Right ventricle myocardium inferior (tissue), 1 donor: ENCODE data around the gene SLC25A28. TPM values are rescaled to one million over a fixed set of nuclear protein-coding genes. Genes with fewer than 3 reads are reported as not detected.
"Not testable (repeated sequence)": the region's sequence is repeated elsewhere in the genome, so short reads cannot be mapped to it uniquely, and the experiment has no call there.

Experiments
- ATAC-seq: fragments of 200-7000 bp; cut with Tn5 transposase; one replicate; pipeline ENCODE4 v1.9.1; 2020; ENCODE audit warnings: mild to moderate bottlenecking, moderate library complexity
- DNase-seq: peaks from one replicate; pipeline ENCODE4 v3.0.0; 2021; ENCODE audit errors: missing footprints
- intact Hi-C: fragments of 100-400 bp; cut with DNase I; formaldehyde crosslinking; loops from one replicate; pipeline ENCODE4 v1.11.0; 2022
- total RNA-seq: library from RNA; stranded (reverse); fragmentation: NEBNext Ultra II Directional; extraction: Animal tissue kit (Norgen Biotek cat#: 25700); gene quantifications from one replicate; pipeline ENCODE4 v1.2.1, GENCODE V29; 2021
- donor health status: DM: no; HTN: yes; CAD: no; lungs with severe emphysema.

SLC25A28 gene
- total RNA-seq, 1 donor from 2014 or later: 38.2 TPM

DNA sequence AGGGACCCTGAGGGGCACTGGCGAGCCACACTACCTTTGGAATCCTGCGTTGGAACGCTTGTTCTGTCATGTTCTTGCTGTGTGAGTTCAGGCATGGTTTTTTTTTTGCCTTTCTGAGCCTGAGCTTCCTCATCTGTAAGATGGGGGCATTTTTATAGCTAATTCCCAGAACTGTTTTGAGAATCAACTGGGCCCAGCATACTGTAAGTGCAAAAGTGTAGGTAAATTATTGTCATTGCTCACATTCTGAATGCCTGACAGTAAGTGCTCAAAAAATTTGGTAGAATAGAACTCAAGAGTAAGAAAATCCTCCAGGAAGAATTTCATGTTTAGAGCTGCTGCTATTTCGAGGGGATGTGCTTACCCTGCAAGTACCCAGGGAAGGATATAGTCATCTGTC is 22.2 kb downstream of the SLC25A28 start:
- ATAC-seq (no peak), DNase-seq (no peak)
- intact Hi-C loops: no loop called here

- ATAC-seq, DNase-seq, intact Hi-C loops: not testable (repeated sequence)
These were observed 23.5 kb downstream of the SLC25A28 start for GRCh38 chr10:99596708-99597107.

- DNase-seq (no peak), ATAC-seq (no peak)
- intact Hi-C loops: no loop called here
These were observed 24.3 kb downstream of the SLC25A28 start for GRCh38 chr10:99595770-99596465.

- intact Hi-C loops: no loop called here
- DNase-seq (no peak), ATAC-seq (no peak)
These were observed 25.0 kb downstream of the SLC25A28 start for GRCh38 chr10:99595236-99595635.

DNA sequence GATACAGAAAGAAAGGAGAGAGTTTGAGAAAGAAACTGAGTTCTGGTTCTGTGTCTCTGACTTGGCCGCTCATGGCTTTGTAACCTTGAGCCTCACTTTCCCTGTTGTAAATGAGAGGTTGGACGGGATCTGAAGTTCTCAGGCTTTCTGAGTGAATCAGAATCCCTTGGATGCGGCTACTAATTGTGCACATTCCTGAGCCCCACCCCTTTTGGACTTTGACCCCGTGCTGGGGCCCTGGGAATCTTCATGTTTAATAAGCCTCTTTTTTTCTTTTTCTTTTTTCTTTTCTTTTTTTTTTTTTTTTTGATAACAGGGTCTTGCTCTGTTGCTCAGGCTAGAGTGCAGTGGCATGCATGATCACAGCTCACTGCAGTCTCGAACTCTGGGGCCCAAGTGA is 26.9 kb downstream of the SLC25A28 start:
- ATAC-seq (no peak), DNase-seq (no peak)
- intact Hi-C loops: no loop called here

DNA sequence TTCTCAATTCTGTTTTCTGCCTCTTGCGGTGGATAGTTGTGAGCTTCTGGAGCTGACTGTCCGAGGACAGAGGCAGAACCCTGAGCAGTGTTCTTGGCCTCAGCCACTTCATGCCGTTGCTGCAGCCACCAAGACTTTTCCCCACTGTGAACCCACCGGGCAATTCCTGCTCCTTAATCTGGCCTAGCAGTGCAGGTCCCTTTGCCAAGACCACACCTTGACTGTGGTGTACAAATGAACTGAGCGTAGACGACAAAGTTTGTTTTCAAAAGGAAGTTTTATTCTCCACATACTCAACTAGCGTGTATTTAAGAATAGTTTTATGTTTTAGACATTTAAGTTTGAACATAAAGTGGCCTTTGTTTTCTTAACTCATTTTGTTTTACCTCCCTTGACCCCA is 29.4 kb downstream of the SLC25A28 start:
- intact Hi-C loops: no loop called here
- DNase-seq (no peak), ATAC-seq (no peak)

GRCh38 chr10:99583687-99584086 is 36.6 kb downstream of the SLC25A28 start:
- DNase-seq (no peak), ATAC-seq (no peak)
- intact Hi-C loops: no loop called here

- no peak for DNase-seq
- ATAC-seq: no peak
- intact Hi-C loops: no loop called here
These were observed 37.9 kb downstream of the SLC25A28 start for GRCh38 chr10:99582255-99582770.

DNA sequence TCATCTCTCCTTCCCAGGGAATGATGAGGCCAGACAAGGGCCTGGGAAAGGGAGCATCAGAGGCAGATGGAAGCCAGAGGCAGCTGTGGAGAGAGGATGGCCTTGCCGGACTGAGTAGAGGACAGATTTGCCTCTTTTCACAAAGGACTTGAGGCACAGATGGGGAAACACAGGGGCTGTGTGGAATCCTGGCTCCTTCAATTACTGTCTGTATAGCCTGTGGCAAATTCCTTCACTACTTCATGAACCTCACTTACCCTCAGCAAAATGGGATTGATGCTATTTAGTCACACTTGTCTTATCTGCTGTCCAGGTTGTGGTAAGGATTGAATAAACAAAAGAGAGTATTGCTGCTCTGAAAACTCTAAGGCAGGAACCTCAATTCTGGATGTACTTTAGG is 40.3 kb downstream of the SLC25A28 start:
- intact Hi-C loops: no loop called here
- DNase-seq (no peak), ATAC-seq (no peak)

GRCh38 chr10:99573790-99574189 is 46.4 kb downstream of the SLC25A28 start:
- DNase-seq (no peak), ATAC-seq (no peak)
- intact Hi-C loops: no loop called here

- DNase-seq: no peak
- no peak for ATAC-seq
- intact Hi-C loops: no loop called here
These were observed 48.4 kb downstream of the SLC25A28 start for GRCh38 chr10:99571816-99572215.

- DNase-seq (no peak), ATAC-seq (no peak)
- intact Hi-C loops: loop anchor here (10.0 kb wide), 1 partner anchor 135 kb away; no protein-coding TSS in a partner anchor
These were observed 50.3 kb downstream of the SLC25A28 start for GRCh38 chr10:99569961-99570360.

DNA sequence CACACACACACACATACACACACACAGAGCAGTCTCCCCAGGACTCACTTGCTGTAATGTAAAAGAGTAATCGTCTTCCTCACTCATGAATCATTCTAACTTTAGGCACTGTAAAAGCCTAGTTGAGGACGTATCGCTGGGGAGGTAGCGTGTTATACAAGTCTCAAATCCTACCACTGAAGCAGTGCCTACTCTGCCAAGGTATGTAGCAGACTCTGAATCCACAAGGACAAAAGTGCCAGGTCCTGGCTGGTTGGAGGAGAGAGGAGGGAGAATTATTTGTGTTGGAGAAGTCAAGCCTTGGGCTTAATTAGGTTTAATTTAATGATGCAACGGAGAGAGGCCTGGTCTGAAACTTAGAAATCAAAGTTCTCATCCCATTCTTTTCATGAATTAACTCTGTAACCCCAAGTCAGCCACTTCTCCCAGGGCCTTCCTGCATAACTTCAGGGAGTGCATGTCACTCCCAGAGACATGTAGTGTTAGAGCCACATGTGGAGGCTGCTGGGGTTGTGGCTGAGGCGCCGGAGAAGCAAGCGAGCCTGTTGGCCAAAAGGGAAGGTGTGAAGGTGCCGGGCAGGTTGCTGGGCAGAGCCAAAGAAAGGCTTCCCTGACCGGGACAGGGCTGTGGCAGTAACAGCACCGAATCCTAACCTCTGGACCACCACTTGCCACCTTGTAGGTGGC is 50.8 kb downstream of the SLC25A28 start:
- ATAC-seq (no peak), DNase-seq (no peak)
- intact Hi-C loops: loop anchor here (10.0 kb wide), 1 partner anchor 135 kb away; no protein-coding TSS in a partner anchor

DNA sequence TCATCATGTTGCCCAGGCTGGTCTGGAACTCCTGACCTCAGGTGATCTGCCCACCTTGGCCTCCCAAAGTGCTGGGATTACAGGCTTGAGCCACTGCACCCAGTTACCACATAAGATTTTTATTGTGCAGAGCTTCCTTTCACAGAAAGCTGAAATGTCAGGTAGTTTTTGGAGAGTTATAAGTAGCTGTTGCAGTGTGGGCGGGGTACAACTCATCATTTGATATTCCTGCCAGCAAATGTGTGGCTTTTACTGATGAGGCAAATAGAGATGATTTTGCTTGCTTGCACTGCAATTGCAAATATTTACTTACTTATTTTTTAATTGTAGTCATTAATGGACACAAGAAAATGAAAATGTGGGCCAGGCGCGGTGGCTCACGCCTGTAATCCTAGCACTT is 55.1 kb downstream of the SLC25A28 start:
- DNase-seq (no peak), ATAC-seq (no peak)
- intact Hi-C loops: loop anchor here (10.0 kb wide), 1 partner anchor 140 kb away; no protein-coding TSS in a partner anchor

DNA sequence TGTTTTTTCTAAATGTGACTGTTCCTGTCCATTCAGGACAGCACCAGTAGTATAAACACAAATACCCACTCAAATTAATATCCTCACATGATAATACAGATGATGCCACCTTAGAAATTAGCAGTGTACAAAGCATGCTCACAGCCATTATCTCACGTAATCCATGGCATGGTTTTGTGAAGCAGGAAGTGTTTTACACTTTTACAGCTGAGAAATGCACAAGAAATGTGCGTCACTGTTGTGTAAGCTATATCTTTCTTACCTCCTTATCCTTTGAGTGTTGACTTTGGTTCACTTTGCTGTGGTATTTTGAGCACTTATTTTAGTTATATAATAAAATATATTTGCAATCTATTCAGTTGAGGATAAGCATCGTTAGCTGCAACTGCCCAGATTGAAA is 55.9 kb downstream of the SLC25A28 start:
- DNase-seq: no peak
- intact Hi-C loops: loop anchor here (10.0 kb wide), 1 partner anchor 140 kb away; no protein-coding TSS in a partner anchor
- ATAC-seq: no peak

DNA sequence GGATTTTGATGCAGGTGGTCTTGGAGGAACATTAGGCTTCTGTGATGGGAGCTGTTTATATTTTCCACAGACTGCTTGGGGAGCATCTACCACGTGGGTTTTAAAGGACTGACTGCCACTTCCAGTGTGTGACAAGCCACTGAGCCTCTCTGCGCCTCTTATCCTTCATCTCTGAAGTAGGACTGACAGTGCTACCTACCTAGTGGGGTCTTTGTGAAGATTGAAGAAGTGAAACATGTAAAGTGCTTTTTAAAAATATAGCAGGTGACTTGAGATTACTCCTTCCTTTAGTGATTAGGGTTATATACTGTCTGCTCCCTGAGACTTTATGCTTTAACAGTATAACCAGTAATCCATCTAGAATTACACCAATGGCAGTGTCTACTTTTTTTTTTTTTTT is 57.6 kb downstream of the SLC25A28 start:
- intact Hi-C loops: loop anchor here (10.0 kb wide), 1 partner anchor 142 kb away; no protein-coding TSS in a partner anchor
- DNase-seq (no peak), ATAC-seq (no peak)
